OCI-LY3 (cell line): Measurements from ENCODE around the gene SIDT2.

ENCODE experiments used
- H2AFZ ChIP-seq: fragments of 200-600, 300-600 bp; shearing (Covaris generic); 2 replicates; pipeline ENCODE4 v1.6.0; 2014; ENCODE audit warnings: antibody characterized with exemption, low read depth, low read length
- H3K27ac ChIP-seq: fragments of 200-600, 300-600 bp; sonication (generic); 2 replicates; pipeline ENCODE4 v1.5.1; 2014; ENCODE audit warnings: mild to moderate bottlenecking, low read length, moderate library complexity, mixed read lengths
- H3K27me3 ChIP-seq: fragments of 200-600, 300-600 bp; sonication (generic); 2 replicates; pipeline ENCODE4 v1.6.1; 2014; ENCODE audit warnings: low read depth, low read length, mixed read lengths
- H3K36me3 ChIP-seq: fragments of 200-600, 300-600 bp; sonication (generic); replicated peaks from 2 replicates; pipeline ENCODE3; 2014; ENCODE audit warnings: low read depth, low read length, mixed read lengths
- H3K4me1 ChIP-seq: fragments of 300-600, 200-600 bp; sonication (generic); 2 replicates; pipeline ENCODE4 v1.6.1; 2014; ENCODE audit warnings: low read length, mixed read lengths
- H3K4me2 ChIP-seq: fragments of 200-600, 300-600 bp; sonication (generic); 2 replicates; pipeline ENCODE4 v1.6.1; 2014; ENCODE audit warnings: low read length, mixed read lengths
- H3K4me3 ChIP-seq: fragments of 300-600, 200-600 bp; sonication (generic); 2 replicates; pipeline ENCODE4 v1.5.1; 2014; ENCODE audit warnings: antibody characterized with exemption, mild to moderate bottlenecking, low read length, moderate library complexity
- H3K79me2 ChIP-seq: fragments of 300-600, 200-600 bp; shearing (Covaris generic); 2 replicates; pipeline ENCODE4 v1.6.1; 2014; ENCODE audit warnings: mild to moderate bottlenecking, low read length, mixed read lengths
- H3K9ac ChIP-seq: fragments of 300-600, 200-600 bp; shearing (Covaris generic); 2 replicates; pipeline ENCODE4 v1.6.0; 2014; ENCODE audit warnings: mild to moderate bottlenecking, low read length, moderate library complexity
- H3K9me3 ChIP-seq: fragments of 200-600, 300-600 bp; shearing (Covaris generic); 2 replicates; pipeline ENCODE4 v1.6.1; 2014; ENCODE audit warnings: low read length, mixed read lengths; ENCODE audit not compliant: insufficient read depth
- H4K20me1 ChIP-seq: fragments of 200-600, 300-600 bp; sonication (generic); 2 replicates; pipeline ENCODE4 v1.6.1; 2016; ENCODE audit warnings: low read length, mixed read lengths; ENCODE audit not compliant: insufficient read depth
- EZH2phosphoT487 ChIP-seq: fragments of 200-600 bp; shearing (Covaris generic); IDR thresholded peaks from 2 replicates; pipeline ENCODE4 v1.6.1; 2018; ENCODE audit warnings: antibody characterized with exemption, mixed run types, low read depth
- TF ChIP-seq, protein P1 (sequence below): fragments of 200-600, 300-600 bp; sonication (generic); IDR thresholded peaks from 2 replicates; pipeline ENCODE4 v1.5.1; 2014; ENCODE audit warnings: antibody characterized with exemption, low read length, low read depth

SIDT2 gene

GRCh38 chr11:117217141-117218084, 38.9 kb downstream of the SIDT2 start:
- Histone ChIP-seq H3K27ac (no peak overlapping the region), H3K9ac (no peak overlapping the region), H3K9me3 (no peaks in the 10 kb centered on the region), H3K27me3 (no peaks in the 10 kb centered on the region), H2AFZ (no peak overlapping the region), H3K79me2 (no peaks in the 10 kb centered on the region), H3K4me3 (no peak overlapping the region), H3K36me3 (peaks cover 42% of the 10 kb centered on the region), H3K4me2 (no peak overlapping the region), H3K4me1 (no peaks in the 10 kb centered on the region), H4K20me1 (no peaks in the 10 kb centered on the region)
- no peak for TF ChIP-seq EZH2phosphoT487
- TF ChIP-seq, protein P1, sequence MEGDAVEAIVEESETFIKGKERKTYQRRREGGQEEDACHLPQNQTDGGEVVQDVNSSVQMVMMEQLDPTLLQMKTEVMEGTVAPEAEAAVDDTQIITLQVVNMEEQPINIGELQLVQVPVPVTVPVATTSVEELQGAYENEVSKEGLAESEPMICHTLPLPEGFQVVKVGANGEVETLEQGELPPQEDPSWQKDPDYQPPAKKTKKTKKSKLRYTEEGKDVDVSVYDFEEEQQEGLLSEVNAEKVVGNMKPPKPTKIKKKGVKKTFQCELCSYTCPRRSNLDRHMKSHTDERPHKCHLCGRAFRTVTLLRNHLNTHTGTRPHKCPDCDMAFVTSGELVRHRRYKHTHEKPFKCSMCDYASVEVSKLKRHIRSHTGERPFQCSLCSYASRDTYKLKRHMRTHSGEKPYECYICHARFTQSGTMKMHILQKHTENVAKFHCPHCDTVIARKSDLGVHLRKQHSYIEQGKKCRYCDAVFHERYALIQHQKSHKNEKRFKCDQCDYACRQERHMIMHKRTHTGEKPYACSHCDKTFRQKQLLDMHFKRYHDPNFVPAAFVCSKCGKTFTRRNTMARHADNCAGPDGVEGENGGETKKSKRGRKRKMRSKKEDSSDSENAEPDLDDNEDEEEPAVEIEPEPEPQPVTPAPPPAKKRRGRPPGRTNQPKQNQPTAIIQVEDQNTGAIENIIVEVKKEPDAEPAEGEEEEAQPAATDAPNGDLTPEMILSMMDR: no peak

DNA sequence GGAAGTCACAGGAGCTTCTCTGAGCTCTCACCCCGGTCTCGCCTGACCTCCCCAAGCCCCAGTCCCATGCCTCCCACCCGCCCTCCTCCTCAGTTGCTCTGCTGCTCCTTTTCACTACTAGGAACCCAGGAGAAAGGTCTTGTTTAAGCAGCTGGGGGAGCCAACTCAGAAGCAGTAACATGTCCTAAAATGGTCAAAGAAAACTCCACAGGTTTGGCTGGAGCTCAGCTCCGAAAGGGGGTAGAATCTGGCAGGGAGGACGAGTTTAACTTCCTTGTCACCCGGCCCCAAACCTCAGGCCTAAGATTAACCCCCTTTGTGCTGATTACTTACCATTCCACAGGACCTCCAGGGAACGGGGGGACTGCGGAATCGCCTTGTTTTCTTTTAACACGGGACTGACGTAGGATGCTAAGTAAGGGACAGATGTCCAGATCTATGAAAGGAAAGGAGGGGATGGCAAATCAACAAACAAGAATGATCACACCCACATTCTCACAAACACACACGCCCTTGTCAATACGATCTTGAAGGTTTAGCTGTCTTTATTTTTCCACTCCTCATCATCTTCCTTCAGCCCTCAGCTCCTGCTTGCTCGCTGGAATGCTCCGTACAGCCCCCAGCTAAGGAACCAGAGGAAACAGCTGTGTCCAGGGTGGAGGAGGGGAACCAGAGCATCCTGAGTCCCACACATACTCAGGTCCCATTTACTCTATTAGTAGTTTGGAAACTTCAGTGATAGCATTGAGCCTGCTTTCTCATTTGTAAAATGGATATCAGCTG, 39.8 kb downstream of the SIDT2 start:
- TF ChIP-seq, protein P1: no peak
- TF ChIP-seq EZH2phosphoT487: no peak
- Histone ChIP-seq H3K4me1 (no peaks in the 10 kb centered on the region), H3K9me3 (no peaks in the 10 kb centered on the region), H3K4me3 (no peak overlapping the region), H3K36me3 (peaks cover 37% of the 10 kb centered on the region), H3K27me3 (no peaks in the 10 kb centered on the region), H2AFZ (no peak overlapping the region), H3K4me2 (no peak overlapping the region), H3K79me2 (no peaks in the 10 kb centered on the region), H4K20me1 (no peaks in the 10 kb centered on the region), H3K27ac (no peak overlapping the region), H3K9ac (no peak overlapping the region)

DNA sequence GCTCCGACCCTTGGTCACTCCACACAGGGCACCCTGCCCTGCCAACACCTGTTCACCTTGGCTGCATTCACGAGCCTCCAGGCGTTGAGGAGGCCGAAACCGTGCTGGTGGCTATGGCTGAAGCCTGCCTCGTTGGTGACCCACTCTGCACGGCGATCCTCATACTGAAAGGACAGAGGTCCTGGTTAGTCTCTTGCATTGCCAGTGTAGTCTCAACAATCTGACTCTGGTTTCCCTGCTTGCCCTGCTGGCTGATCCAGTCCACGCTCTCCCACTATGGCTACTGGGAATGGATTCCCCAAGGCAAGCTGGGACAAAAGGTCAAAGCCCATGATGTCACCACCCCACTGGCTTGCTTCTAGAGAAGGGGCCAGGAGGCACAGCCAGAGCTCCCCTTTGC, 40.5 kb downstream of the SIDT2 start:
- no peaks in the 10 kb centered on the region for H3K9me3 ChIP-seq
- no peak overlapping the region for H3K4me3 ChIP-seq
- no peak overlapping the region for H3K27ac ChIP-seq
- no peak overlapping the region for H3K4me2 ChIP-seq
- no peaks in the 10 kb centered on the region for H3K27me3 ChIP-seq
- TF ChIP-seq, protein P1: no peak
- TF ChIP-seq EZH2phosphoT487: no peak
- no peaks in the 10 kb centered on the region for H3K79me2 ChIP-seq
- H2AFZ ChIP-seq: no peak overlapping the region
- no peaks in the 10 kb centered on the region for H3K4me1 ChIP-seq
- no peak overlapping the region for H3K9ac ChIP-seq
- H4K20me1 ChIP-seq: no peaks in the 10 kb centered on the region
- H3K36me3 ChIP-seq: peaks cover 37% of the 10 kb centered on the region

DNA sequence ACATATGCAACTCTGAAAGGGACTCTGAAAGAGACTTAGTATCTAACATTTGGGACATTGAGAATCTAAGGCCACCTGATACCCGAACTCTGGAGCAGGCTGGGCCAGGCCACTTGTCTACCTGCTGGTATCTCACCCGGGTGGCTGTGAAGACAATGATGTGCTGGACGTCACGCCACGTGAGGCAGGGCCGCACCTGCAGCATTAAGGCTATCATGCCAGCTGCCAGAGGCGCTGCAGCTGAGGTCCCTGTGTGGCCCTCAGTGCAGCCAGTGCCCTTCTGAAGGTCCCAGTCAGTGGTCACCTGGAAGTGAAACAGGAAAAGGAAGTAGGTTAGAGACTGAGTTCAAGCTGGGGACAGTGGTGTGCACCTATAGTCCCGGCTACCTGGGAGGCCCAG, 40.9 kb downstream of the SIDT2 start:
- Histone ChIP-seq H3K9ac (no peak overlapping the region), H3K9me3 (no peaks in the 10 kb centered on the region), H3K36me3 (peaks cover 39% of the 10 kb centered on the region), H3K4me2 (no peak overlapping the region), H3K4me3 (no peak overlapping the region), H4K20me1 (no peaks in the 10 kb centered on the region), H2AFZ (no peak overlapping the region), H3K27me3 (no peaks in the 10 kb centered on the region), H3K27ac (no peak overlapping the region), H3K79me2 (no peaks in the 10 kb centered on the region), H3K4me1 (no peaks in the 10 kb centered on the region)
- TF ChIP-seq, protein P1: no peak
- no peak for TF ChIP-seq EZH2phosphoT487
